Fibroblast of skin of right quadriceps (primary cell): ENCODE results near the gene NEK2.
"Not testable (repeated sequence)": the region's sequence is repeated elsewhere in the genome, so short reads cannot be mapped to it uniquely, and the experiment has no call there.

Experiments used
- DNase-seq: peaks from one replicate; pipeline ENCODE4 v3.0.0-alpha.2; 2013

The NEK2 gene

GRCh38 chr1:211630236-211631081 is 45.0 kb downstream of the NEK2 start:
- peak; percentile 27 for DNase-seq

- no peak for DNase-seq
Measured at GRCh38 chr1:211628417-211628816, 47.0 kb downstream of the NEK2 start.

- DNase-seq = no peak
Measured at GRCh38 chr1:211627259-211627658, 48.2 kb downstream of the NEK2 start.

GRCh38 chr1:211625866-211626265 is 49.6 kb downstream of the NEK2 start:
- DNase-seq = not testable (repeated sequence)

GRCh38 chr1:211625040-211625439 is 50.4 kb downstream of the NEK2 start:
- peak; percentile 39 for DNase-seq

GRCh38 chr1:211623515-211623914 is 51.9 kb downstream of the NEK2 start:
- DNase-seq = no peak

GRCh38 chr1:211621447-211622198 is 53.8 kb downstream of the NEK2 start:
- no peak for DNase-seq

GRCh38 chr1:211620097-211620496 is 55.3 kb downstream of the NEK2 start:
- DNase-seq = no peak

GRCh38 chr1:211619033-211619996 is 56.1 kb downstream of the NEK2 start:
- no peak for DNase-seq

GRCh38 chr1:211616965-211617297 is 58.5 kb downstream of the NEK2 start:
- DNase-seq = no peak

GRCh38 chr1:211616231-211616964 is 59.0 kb downstream of the NEK2 start:
- DNase-seq = peak; percentile 26

- DNase-seq = no peak
Measured at GRCh38 chr1:211614615-211615014, 60.8 kb downstream of the NEK2 start.

- no peak for DNase-seq
Measured at GRCh38 chr1:211613951-211614350, 61.5 kb downstream of the NEK2 start.

GRCh38 chr1:211613108-211613947 is 62.1 kb downstream of the NEK2 start:
- peak; percentile 96 for DNase-seq

- no peak for DNase-seq
Measured at GRCh38 chr1:211612786-211613107, 62.7 kb downstream of the NEK2 start.
